Uterus (tissue), 4 donors: ENCODE results near the gene TPMT. TPM values are rescaled to one million over a fixed set of nuclear protein-coding genes. Genes with fewer than 3 reads are reported as not detected.

Source experiments
- DNase-seq, 2 donors: peaks; one replicate each; pipeline ENCODE4 v3.0.0-alpha.2; 2019 to 2020
- H3K27ac ChIP-seq, 2 donors: fragments of 200-600 bp; sonication (generic); 1 replicate in 1 of 2; 2 replicates in 1 of 2; pipeline ENCODE4 v1.5.1; 2016 to 2018
- H3K27me3 ChIP-seq, 2 donors: fragments of 200-600 bp; sonication (generic); one replicate each; pipeline ENCODE4 v1.5.1; 2018 to 2019; ENCODE audit warnings: control low read depth in 1 of 2
- H3K36me3 ChIP-seq, 2 donors: fragments of 200-600 bp; sonication (generic); one replicate each; pipeline ENCODE4 v1.5.1; 2019; ENCODE audit warnings: control low read depth in 1 of 2
- H3K4me1 ChIP-seq, 2 donors: fragments of 200-600 bp; sonication (generic); one replicate each; pipeline ENCODE4 v1.5.1; 2018 to 2019; ENCODE audit warnings: control low read depth in 1 of 2
- H3K4me3 ChIP-seq, 2 donors: fragments of 200-600 bp; sonication (generic); 1 replicate in 1 of 2; 2 replicates in 1 of 2; pipeline ENCODE4 v1.5.1; 2018 to 2019; ENCODE audit warnings: mild to moderate bottlenecking in 1 of 2
- H3K9me3 ChIP-seq, 2 donors: fragments of 200-600 bp; sonication (generic); one replicate each; pipeline ENCODE4 v1.5.1; 2019; ENCODE audit warnings: control low read depth in 1 of 2
- POLR2A ChIP-seq, 2 donors: fragments of 450-650 bp; IDR thresholded peaks; one replicate each; pipeline ENCODE4 v1.6.1; 2016; ENCODE audit warnings: antibody characterized with exemption in 2 of 2, mild to moderate bottlenecking in 1 of 2, moderate library complexity in 1 of 2
- intact Hi-C: fragments of 100-400 bp; cut with DNase I; formaldehyde crosslinking; loops from one replicate; pipeline ENCODE4 v1.15.1; 2023; ENCODE audit warnings: low total_unique reads
- total RNA-seq, 4 donors: library from RNA; depleted of rRNA in 3 of 4; stranded (reverse); fragments of >200 nt in 3 of 4; gene quantifications; one replicate each; pipeline versions ENCODE4 v1.1.0 to v1.2.4, GENCODE V29; 2014 to 2023
- TF ChIP-seq, protein P1 (sequence below), 4 experiments: fragments of 200-600 bp in 2 of 4; fragments of 450-650 bp in 2 of 4; sonication (generic) in 2 of 4; IDR thresholded peaks; one replicate each; pipeline ENCODE4 v1.5.1; 2016 to 2019; ENCODE audit warnings: antibody characterized with exemption in 4 of 4, mild to moderate bottlenecking in 2 of 4, moderate library complexity in 1 of 4
- donor health status: DM: yes; HTN: yes; CAD: no.

The TPMT gene
- total RNA-seq, 4 donors from 2014 or later: 5.9 to 11.4 (median 6.6) TPM

GRCh38 chr6:18080544-18080943, 74.3 kb downstream of the TPMT start:
- no peak for TF ChIP-seq POLR2A (IDR thresholded peaks at IDR 0.05)
- TF ChIP-seq, protein P1, sequence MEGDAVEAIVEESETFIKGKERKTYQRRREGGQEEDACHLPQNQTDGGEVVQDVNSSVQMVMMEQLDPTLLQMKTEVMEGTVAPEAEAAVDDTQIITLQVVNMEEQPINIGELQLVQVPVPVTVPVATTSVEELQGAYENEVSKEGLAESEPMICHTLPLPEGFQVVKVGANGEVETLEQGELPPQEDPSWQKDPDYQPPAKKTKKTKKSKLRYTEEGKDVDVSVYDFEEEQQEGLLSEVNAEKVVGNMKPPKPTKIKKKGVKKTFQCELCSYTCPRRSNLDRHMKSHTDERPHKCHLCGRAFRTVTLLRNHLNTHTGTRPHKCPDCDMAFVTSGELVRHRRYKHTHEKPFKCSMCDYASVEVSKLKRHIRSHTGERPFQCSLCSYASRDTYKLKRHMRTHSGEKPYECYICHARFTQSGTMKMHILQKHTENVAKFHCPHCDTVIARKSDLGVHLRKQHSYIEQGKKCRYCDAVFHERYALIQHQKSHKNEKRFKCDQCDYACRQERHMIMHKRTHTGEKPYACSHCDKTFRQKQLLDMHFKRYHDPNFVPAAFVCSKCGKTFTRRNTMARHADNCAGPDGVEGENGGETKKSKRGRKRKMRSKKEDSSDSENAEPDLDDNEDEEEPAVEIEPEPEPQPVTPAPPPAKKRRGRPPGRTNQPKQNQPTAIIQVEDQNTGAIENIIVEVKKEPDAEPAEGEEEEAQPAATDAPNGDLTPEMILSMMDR (IDR thresholded peaks at IDR 0.05): no peak
- no peak for DNase-seq
- H3K4me3 ChIP-seq: no peak overlapping the region
- H3K36me3 ChIP-seq: no peaks in the 10 kb centered on the region
- no peaks in the 10 kb centered on the region for H3K27me3 ChIP-seq
- H3K27ac ChIP-seq: no peak overlapping the region
- no peaks in the 10 kb centered on the region for H3K9me3 ChIP-seq
- intact Hi-C loops: no loop called here
- no peaks in the 10 kb centered on the region for H3K4me1 ChIP-seq

GRCh38 chr6:18078866-18079265, 76.0 kb downstream of the TPMT start:
- no peaks in the 10 kb centered on the region for H3K4me1 ChIP-seq
- H3K36me3 ChIP-seq: no peaks in the 10 kb centered on the region
- no peaks in the 10 kb centered on the region for H3K27me3 ChIP-seq
- H3K4me3 ChIP-seq: no peak overlapping the region
- no peaks in the 10 kb centered on the region for H3K9me3 ChIP-seq
- H3K27ac ChIP-seq: no peak overlapping the region
- intact Hi-C loops: no loop called here
- TF ChIP-seq POLR2A (IDR thresholded peaks at IDR 0.05): no peak
- TF ChIP-seq, protein P1 (IDR thresholded peaks at IDR 0.05): no peak
- DNase-seq: no peak

Other genes with a start within 250 kb of the TPMT start
- 10 to 100 TPM; 14.9 to 66.9 (median 37.3) TPM for gene KIF13A, start 167.4 kb downstream of the TPMT start, total RNA-seq
- gene NHLRC1, start 32.4 kb downstream of the TPMT start, total RNA-seq: 1 to 10 TPM in 2 of 4 donors, not detected in 2; 1.4 to 2.3 TPM
- gene KDM1B, start 345 bp upstream of the TPMT start, total RNA-seq: 10 to 100 TPM; 10.6 to 24.7 (median 14.0) TPM
- gene DEK, start 109.5 kb upstream of the TPMT start, total RNA-seq: 100 to 1,000 TPM; 126 to 171 (median 144) TPM
- 10 to 100 TPM in 3 of 4 donors, 1 to 10 TPM in 1; 8.2 to 35.7 (median 23.1) TPM for gene RNF144B, start 232.3 kb upstream of the TPMT start, total RNA-seq